Smooth muscle cell (in vitro differentiated cells): ENCODE data around the gene SLC7A4. TPM values are rescaled to one million over a fixed set of nuclear protein-coding genes. Genes with fewer than 3 reads are reported as not detected.

Experiments used
- DNase-seq: peaks from one replicate; lab custom pipeline; 2025; ENCODE audit not compliant: unreplicated experiment; lab: John Stamatoyannopoulos, UW
- H2AFZ ChIP-seq: fragments of 200-600 bp; sonication (generic); 2 replicates; pipeline ENCODE4 v1.6.0; 2016; ENCODE audit warnings: antibody characterized with exemption, low read depth, mild to moderate bottlenecking
- H3F3A ChIP-seq: fragments of 200-600 bp; sonication (generic); 2 replicates; pipeline ENCODE4 v1.6.0; 2017; ENCODE audit warnings: antibody characterized with exemption, low read depth
- H3K27ac ChIP-seq: fragments of 200-600 bp; sonication (generic); 2 replicates; pipeline ENCODE4 v1.5.1; 2016; ENCODE audit warnings: low read depth, mild to moderate bottlenecking
- H3K27me3 ChIP-seq: fragments of 200-600 bp; sonication (generic); 2 replicates; pipeline ENCODE4 v1.6.1; 2016; ENCODE audit warnings: low read depth, mild to moderate bottlenecking
- H3K36me3 ChIP-seq: fragments of 200-600 bp; sonication (generic); 2 replicates; pipeline ENCODE4 v1.5.1; 2016; ENCODE audit warnings: low read depth
- H3K4me1 ChIP-seq: fragments of 200-600 bp; sonication (generic); 2 replicates; pipeline ENCODE4 v1.5.1; 2016; ENCODE audit warnings: low read depth
- H3K4me2 ChIP-seq: fragments of 200-600 bp; sonication (generic); 2 replicates; pipeline ENCODE4 v1.6.0; 2016; ENCODE audit warnings: mild to moderate bottlenecking
- H3K4me3 ChIP-seq: fragments of 200-600 bp; sonication (generic); 2 replicates; pipeline ENCODE4 v1.5.1; 2016; ENCODE audit warnings: mild to moderate bottlenecking
- H3K79me2 ChIP-seq: fragments of 200-600 bp; sonication (generic); 2 replicates; pipeline ENCODE4 v1.6.0; 2016; ENCODE audit warnings: low read depth, mild to moderate bottlenecking
- H3K9ac ChIP-seq: fragments of 200-600 bp; sonication (generic); 2 replicates; pipeline ENCODE4 v1.6.0; 2016; ENCODE audit warnings: low read depth
- H3K9me3 ChIP-seq: fragments of 200-600 bp; sonication (generic); replicated peaks from 2 replicates; pipeline ENCODE4 v1.5.1; 2016; ENCODE audit warnings: low read depth
- H4K20me1 ChIP-seq: fragments of 200-600 bp; sonication (generic); 2 replicates; pipeline ENCODE4 v1.6.0; 2016; ENCODE audit warnings: low read depth
- WGBS: methylation state at CpG from one replicate; pipeline ENCODE4 v1.1.7; 2016; ENCODE audit warnings: low lambda C conversion rate; 5-methylcytosine and 5-hydroxymethylcytosine counted together
- polyA plus RNA-seq: library from polyadenylated mRNA; unstranded; fragments of >200 nt; fragmentation: Nextera tagmentation; extraction: Ambion mirVana; gene quantifications from 2 replicates; pipeline ENCODE4 v1.2.1, GENCODE V29; 2016
- total RNA-seq: library from RNA; depleted of rRNA; stranded (reverse); fragments of >200 nt; gene quantifications from 2 replicates; pipeline ENCODE4 v1.2.3, GENCODE V29; 2014
- TF ChIP-seq, protein P1 (sequence below): fragments of 200-600 bp; sonication (generic); IDR thresholded peaks from 2 replicates; pipeline ENCODE4 v1.5.1; 2017; ENCODE audit warnings: borderline replicate concordance, mild to moderate bottlenecking, antibody characterized with exemption; ENCODE audit not compliant: insufficient read depth, poor library complexity, severe bottlenecking

Gene SLC7A4
- total and polyA plus RNA-seq, 2 experiments from 2014 or later: 0.30 to 1.5 TPM

DNA sequence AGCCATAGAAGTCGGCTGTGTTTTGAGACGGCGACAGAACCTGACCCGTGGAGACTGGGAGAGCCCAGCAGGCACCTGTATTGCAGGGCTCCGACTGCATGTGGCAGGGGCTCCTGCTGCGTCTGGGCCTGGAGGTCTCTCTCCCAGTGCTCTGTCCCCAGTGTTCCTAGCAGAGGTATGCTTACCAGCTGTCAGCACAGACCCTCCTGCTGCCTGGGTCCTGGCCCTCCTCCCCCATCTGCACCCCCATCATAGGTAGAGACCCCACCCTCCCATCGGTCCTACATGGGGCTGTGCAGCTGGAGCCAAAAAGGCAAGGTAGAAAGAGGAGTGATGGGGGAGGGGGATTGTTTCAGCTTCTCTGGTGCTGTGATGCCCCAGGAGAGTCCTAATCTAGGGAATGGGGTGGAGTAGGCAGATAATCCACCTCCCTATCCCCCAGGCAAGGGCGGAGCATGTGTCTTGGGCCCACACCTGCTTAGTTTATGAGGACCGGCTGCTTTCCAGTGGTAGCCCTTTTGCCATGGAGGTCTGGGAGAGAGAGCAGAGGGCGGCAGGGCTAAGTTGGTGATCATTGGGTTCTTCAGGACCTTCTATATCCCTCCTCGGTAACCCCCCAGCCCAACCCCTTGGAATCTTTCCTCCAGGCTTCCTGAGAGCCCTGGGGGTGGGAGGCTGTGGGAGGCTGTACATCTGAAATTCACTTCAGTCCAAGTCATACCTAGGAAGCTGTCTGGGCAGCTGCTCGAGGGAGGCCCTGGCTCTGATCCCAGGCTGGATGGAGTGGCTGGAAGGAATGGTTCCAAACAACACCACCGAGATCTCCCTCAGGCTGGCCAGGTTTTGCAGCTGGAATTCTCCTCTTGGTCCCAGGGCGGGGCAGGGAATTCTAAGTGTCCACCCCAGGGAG lies 5.3 kb downstream of the SLC7A4 start:
- DNase-seq: no peak
- TF ChIP-seq, protein P1, sequence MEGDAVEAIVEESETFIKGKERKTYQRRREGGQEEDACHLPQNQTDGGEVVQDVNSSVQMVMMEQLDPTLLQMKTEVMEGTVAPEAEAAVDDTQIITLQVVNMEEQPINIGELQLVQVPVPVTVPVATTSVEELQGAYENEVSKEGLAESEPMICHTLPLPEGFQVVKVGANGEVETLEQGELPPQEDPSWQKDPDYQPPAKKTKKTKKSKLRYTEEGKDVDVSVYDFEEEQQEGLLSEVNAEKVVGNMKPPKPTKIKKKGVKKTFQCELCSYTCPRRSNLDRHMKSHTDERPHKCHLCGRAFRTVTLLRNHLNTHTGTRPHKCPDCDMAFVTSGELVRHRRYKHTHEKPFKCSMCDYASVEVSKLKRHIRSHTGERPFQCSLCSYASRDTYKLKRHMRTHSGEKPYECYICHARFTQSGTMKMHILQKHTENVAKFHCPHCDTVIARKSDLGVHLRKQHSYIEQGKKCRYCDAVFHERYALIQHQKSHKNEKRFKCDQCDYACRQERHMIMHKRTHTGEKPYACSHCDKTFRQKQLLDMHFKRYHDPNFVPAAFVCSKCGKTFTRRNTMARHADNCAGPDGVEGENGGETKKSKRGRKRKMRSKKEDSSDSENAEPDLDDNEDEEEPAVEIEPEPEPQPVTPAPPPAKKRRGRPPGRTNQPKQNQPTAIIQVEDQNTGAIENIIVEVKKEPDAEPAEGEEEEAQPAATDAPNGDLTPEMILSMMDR: no peak

DNA sequence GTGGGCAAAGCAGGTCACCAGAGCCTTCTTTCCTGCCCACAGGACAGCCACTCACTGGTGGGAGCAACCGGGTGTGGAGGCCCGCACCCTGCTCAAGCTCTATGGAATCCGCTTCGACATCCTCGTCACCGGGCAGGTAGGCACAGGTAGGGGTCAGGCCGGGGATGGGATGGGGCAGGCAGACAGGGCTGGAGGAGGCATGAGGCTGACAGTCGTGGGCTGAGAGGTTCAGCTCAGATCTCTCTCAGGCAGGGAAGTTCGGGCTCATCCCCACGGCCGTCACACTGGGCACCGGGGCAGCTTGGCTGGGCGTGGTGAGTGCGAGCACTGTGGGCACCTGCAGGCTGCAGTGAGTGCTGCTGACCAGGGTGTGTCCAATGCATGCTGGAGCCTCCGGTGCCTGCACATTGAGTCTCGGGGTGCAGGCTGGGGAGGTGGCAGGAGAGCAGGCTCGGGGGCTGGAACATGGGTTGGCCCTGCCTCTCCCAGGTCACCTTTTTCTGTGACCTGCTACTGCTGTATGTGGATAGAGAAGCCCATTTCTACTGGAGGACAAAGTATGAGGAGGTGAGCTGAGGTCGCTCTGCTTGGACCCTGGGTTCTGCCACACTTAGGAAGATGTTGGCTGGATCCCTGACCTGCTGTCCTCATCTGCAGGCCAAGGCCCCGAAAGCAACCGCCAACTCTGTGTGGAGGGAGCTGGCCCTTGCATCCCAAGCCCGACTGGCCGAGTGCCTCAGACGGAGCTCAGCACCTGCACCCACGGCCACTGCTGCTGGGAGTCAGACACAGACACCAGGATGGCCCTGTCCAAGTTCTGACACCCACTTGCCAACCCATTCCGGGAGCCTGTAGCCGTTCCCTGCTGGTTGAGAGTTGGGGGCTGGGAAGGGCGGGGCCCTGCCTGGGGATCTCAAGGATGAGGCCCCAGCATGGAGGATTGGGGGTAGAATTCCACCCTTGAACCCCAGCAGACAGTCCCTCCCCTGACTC lies 6.3 kb downstream of the SLC7A4 start:
- Histone ChIP-seq H3K9me3 (no peaks in the 10 kb centered on the region), H3K79me2 (no peaks in the 10 kb centered on the region), H3K9ac (no peak overlapping the region), H3K27ac (no peak overlapping the region), H3K4me1 (no peaks in the 10 kb centered on the region), H4K20me1 (no peaks in the 10 kb centered on the region), H3K27me3 (peaks cover 5% of the 10 kb centered on the region), H3K36me3 (no peaks in the 10 kb centered on the region), H3F3A (no peaks in the 10 kb centered on the region), H2AFZ (no peak overlapping the region), H3K4me3 (no peak overlapping the region), H3K4me2 (no peak overlapping the region)
- TF ChIP-seq, protein P1: no peak
- no peak for DNase-seq
- WGBS: 91% methylated on average over 27 of the region's 27 CpGs

More for the DNA sequence above, 5.3 kb downstream of the SLC7A4 start:
- Histone ChIP-seq H3K4me1 (peaks cover 2% of the 10 kb centered on the region), H4K20me1 (no peaks in the 10 kb centered on the region), H3F3A (no peaks in the 10 kb centered on the region), H3K27ac (no peak overlapping the region), H3K9ac (no peak overlapping the region), H3K9me3 (no peaks in the 10 kb centered on the region), H2AFZ (no peak overlapping the region), H3K36me3 (no peaks in the 10 kb centered on the region), H3K79me2 (no peaks in the 10 kb centered on the region), H3K4me2 (no peak overlapping the region), H3K4me3 (no peak overlapping the region), H3K27me3 (peaks cover 15% of the 10 kb centered on the region)
- WGBS: 84% methylated on average over 14 of the region's 14 CpGs

DNA sequence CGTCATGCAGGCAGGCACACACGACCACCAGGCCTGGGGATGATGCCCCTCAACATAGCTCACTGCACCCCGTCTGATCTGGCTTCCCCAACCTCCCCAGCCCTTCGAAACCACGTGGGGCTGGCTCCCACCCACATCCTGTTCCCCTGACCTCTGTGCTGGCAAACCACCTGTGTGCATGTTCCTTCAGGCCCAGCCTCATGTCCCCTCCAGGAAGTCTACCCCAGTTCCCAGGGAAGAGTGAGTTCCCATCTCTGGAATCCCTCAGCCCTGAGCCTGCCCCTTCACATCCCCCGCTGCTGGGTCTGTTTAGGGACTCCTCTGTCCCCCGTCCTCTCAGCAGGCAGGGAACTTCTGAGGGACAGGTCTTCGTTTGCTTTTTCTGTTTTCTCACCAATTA lies 7.1 kb downstream of the SLC7A4 start:
- TF ChIP-seq, protein P1: no peak
- no peak overlapping the region for H3K9ac ChIP-seq

More for the DNA sequence above, 7.1 kb downstream of the SLC7A4 start:
- Histone ChIP-seq H4K20me1 (no peaks in the 10 kb centered on the region), H2AFZ (no peak overlapping the region), H3K4me3 (no peak overlapping the region), H3F3A (no peaks in the 10 kb centered on the region), H3K9me3 (no peaks in the 10 kb centered on the region), H3K4me2 (no peak overlapping the region), H3K79me2 (no peaks in the 10 kb centered on the region), H3K36me3 (no peaks in the 10 kb centered on the region), H3K4me1 (no peaks in the 10 kb centered on the region), H3K27me3 (no peaks in the 10 kb centered on the region), H3K27ac (no peak overlapping the region)
- WGBS: 82% methylated on average over 8 of the region's 8 CpGs
- DNase-seq: no peak
